SW480 (cell line): ENCODE measurements around the gene MYL6.
A peak's percentile ranks its signal among the peaks of the same experiment; 100 is the strongest.
"Not testable (repeated sequence)": the region's sequence is repeated elsewhere in the genome, so short reads cannot be mapped to it uniquely, and the experiment has no call there.

Experiments
- DNase-seq: peaks from one replicate; pipeline ENCODE4 v3.0.0-alpha.2; 2016; ENCODE audit warnings: low spot score

Gene MYL6

GRCh38 chr12:56189099-56189917, 31.1 kb downstream of the MYL6 start, which contains the start of gene SMARCC2:
Gene SMARCC2 (minus strand): TSS chr12:56189483. CDS start chr12:56189461, 22 bp downstream.
- peak; percentile 94 for DNase-seq

GRCh38 chr12:56189918-56190694, 31.9 kb downstream of the MYL6 start:
- DNase-seq, result peak; percentile 86

GRCh38 chr12:56190695-56191155, 32.6 kb downstream of the MYL6 start:
- no peak for DNase-seq

GRCh38 chr12:56192582-56192981, 34.4 kb downstream of the MYL6 start:
- DNase-seq, result no peak

GRCh38 chr12:56193025-56193578, 34.9 kb downstream of the MYL6 start:
- DNase-seq, result peak; percentile 86

GRCh38 chr12:56196818-56197550, 38.8 kb downstream of the MYL6 start:
- not testable (repeated sequence) for DNase-seq

- no peak for DNase-seq
Measured at GRCh38 chr12:56197921-56198635, 39.9 kb downstream of the MYL6 start.

GRCh38 chr12:56198836-56199235, 40.7 kb downstream of the MYL6 start:
- DNase-seq, result no peak

GRCh38 chr12:56202366-56202765, 44.2 kb downstream of the MYL6 start:
- DNase-seq, result no peak

- DNase-seq, result no peak
Measured at GRCh38 chr12:56202838-56203237, 44.7 kb downstream of the MYL6 start.

GRCh38 chr12:56204275-56204674, 46.1 kb downstream of the MYL6 start:
- DNase-seq, result no peak

GRCh38 chr12:56205445-56205844, 47.3 kb downstream of the MYL6 start:
- no peak for DNase-seq

GRCh38 chr12:56206452-56207166, 48.5 kb downstream of the MYL6 start:
- peak; percentile 46 for DNase-seq

GRCh38 chr12:56208006-56208405, 49.8 kb downstream of the MYL6 start:
- DNase-seq, result no peak
